ENCODE data around the gene CCDC85B. TPM values are rescaled to one million over a fixed set of nuclear protein-coding genes. Genes with fewer than 3 reads are reported as not detected.

The CCDC85B gene
- polyA plus RNA-seq, 3 donors from 2014 or later, result 62.9 to 159 (median 142) TPM

GRCh38 chr11:65868076-65868667 lies 22.3 kb upstream of the CCDC85B start:
- no peak for DNase-seq
- H3K4me3 Mint-ChIP-seq, result no peak overlapping the region
- H3K9me3 Mint-ChIP-seq, result no peaks in the 10 kb centered on the region
- H3K27ac Mint-ChIP-seq, result peak overlapping the region in 1 of 6 donors; percentile 2
- H3K36me3 Mint-ChIP-seq, result peaks cover 0 to 7% (median 0%) of the 10 kb centered on the region in 3 donors
- peaks cover 14 to 27% of the 10 kb centered on the region in 2 donors for H3K4me1 Mint-ChIP-seq
- H3K27me3 Mint-ChIP-seq (ENCODE audit: low read depth in 3 of 3), result peaks cover 0 to 5% (median 2%) of the 10 kb centered on the region in 3 donors

GRCh38 chr11:65868907-65869306 lies 21.6 kb upstream of the CCDC85B start:
- Mint-ChIP-seq H3K4me1 (peaks cover 17 to 34% of the 10 kb centered on the region in 2 donors), H3K27ac (peak overlapping the region in 1 of 6 donors; percentile 24), H3K4me3 (no peak overlapping the region)

DNA sequence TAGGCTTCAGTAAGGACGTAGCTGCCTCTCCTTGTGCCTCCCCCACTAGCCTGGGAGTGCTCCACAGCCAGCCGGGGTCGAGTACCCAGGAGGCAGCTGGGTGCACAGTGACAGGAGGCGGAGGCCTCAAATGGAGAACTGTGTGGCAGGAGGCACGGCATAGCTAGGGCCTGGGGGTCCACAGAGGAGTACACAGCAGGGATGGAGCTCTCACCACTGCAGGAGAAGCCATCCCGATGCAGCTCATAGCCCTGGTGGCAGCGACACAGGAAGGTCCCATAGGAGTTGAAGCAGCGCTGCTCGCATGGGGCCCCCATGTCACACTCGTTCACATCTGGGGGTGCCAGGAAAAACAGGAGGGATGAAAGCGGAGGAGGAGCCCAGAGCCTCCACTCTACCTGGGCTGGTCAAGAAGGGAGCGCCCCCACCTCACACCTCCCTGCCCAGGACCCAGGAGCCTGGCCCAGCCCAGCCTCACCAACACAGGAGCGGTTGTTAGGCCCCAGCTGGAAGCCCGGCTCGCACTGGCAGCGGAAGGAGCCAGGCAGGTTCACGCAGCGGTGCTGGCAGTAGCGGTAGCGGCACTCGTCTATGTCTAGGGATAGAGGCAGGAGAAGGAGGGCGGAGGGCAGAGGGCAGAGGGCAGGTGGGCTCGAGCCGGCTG lies 20.7 kb upstream of the CCDC85B start:
- Mint-ChIP-seq H3K4me3 (no peak overlapping the region), H3K27me3 (ENCODE audit: low read depth in 3 of 3) (peaks cover 0 to 8% (median 0%) of the 10 kb centered on the region in 3 donors), H3K4me1 (peaks cover 17 to 35% of the 10 kb centered on the region in 2 donors), H3K36me3 (peaks cover 0 to 7% (median 0%) of the 10 kb centered on the region in 3 donors), H3K9me3 (no peaks in the 10 kb centered on the region), H3K27ac (peak overlapping the region in 1 of 6 donors; percentile 45)
- no peak for DNase-seq

More at GRCh38 chr11:65868907-65869306, 21.6 kb upstream of the CCDC85B start:
- Mint-ChIP-seq H3K9me3 (no peaks in the 10 kb centered on the region), H3K27me3 (ENCODE audit: low read depth in 3 of 3) (peaks cover 0 to 8% (median 0%) of the 10 kb centered on the region in 3 donors), H3K36me3 (peaks cover 0 to 7% (median 0%) of the 10 kb centered on the region in 3 donors)
- DNase-seq, result no peak

- peaks cover 0 to 4% (median 0%) of the 10 kb centered on the region in 3 donors for H3K36me3 Mint-ChIP-seq
- H3K27ac Mint-ChIP-seq, result peak overlapping the region in 5 of 6 donors; percentile 45 to 87 (median 74)
- peaks cover 17 to 35% of the 10 kb centered on the region in 2 donors for H3K4me1 Mint-ChIP-seq
- DNase-seq, result no peak
- peaks cover 0 to 8% (median 0%) of the 10 kb centered on the region in 3 donors for H3K27me3 Mint-ChIP-seq (ENCODE audit: low read depth in 3 of 3)
- peak overlapping the region in 3 of 5 donors; percentile 27 to 50 (median 46) for H3K4me3 Mint-ChIP-seq
- no peaks in the 10 kb centered on the region for H3K9me3 Mint-ChIP-seq
These were observed 20.2 kb upstream of the CCDC85B start for GRCh38 chr11:65870307-65870658.

DNA sequence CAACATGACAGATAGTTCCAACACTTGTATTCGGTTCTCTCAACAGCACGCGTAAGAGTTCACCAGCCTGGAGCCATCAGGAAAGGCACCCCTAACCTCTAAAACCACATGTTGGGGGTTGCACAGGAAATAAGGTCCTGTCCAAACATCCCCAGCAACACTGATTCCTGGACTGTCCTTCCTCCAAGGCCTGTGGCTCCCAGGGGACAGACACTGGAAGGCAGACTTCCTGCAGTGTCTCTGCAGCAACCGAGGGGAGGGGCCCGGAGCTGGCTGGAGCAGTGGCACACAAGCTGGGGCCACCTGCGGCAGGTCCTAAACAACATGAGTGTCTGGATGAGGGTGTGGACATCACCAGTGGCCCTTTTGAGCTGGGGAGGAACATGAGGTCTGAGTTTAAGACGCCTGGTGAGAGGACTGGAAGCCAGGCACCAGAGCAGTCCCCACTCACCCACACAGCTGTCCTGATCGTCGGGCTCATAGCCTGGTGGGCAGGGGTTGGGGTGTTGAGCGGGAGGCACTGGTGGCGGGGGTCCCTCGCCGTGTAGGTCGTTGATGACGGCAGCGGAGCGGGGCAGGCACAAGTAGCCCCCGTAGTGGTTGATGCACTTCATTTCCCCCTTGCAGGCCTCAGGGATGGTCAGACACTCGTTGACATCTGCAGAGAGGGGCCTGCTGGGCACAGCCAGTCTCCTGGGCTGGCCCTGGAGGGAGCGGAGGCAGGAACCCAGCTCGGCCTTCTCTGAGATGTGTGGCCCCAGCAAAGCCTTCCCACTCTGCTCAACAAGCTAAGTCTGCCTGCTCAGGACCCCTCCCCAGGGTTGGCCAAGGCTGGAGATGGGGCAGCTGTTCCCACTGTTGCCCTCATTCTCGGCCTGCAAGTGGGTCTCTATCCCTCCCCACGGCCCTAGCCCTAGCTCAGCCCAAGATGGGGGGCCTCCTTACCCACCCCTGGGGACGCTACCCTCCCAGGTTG lies 19.5 kb upstream of the CCDC85B start:
- Mint-ChIP-seq H3K4me1 (peaks cover 17 to 35% of the 10 kb centered on the region in 2 donors), H3K27ac (peak overlapping the region in 5 of 6 donors; percentile 51 to 87 (median 74))

GRCh38 chr11:65871811-65872548 lies 18.5 kb upstream of the CCDC85B start:
- Mint-ChIP-seq H3K4me3 (peak overlapping the region; percentile 42 to 53 (median 42)), H3K36me3 (peaks cover 0 to 4% (median 0%) of the 10 kb centered on the region in 3 donors), H3K27me3 (ENCODE audit: low read depth in 3 of 3) (peaks cover 0 to 8% (median 0%) of the 10 kb centered on the region in 3 donors), H3K4me1 (peaks cover 17 to 42% of the 10 kb centered on the region in 2 donors), H3K9me3 (no peaks in the 10 kb centered on the region), H3K27ac (peak overlapping the region in 4 of 6 donors; percentile 20 to 76 (median 33))
- DNase-seq, result no peak

More for the DNA sequence above, 19.5 kb upstream of the CCDC85B start:
- Mint-ChIP-seq H3K27me3 (ENCODE audit: low read depth in 3 of 3) (peaks cover 0 to 8% (median 0%) of the 10 kb centered on the region in 3 donors), H3K9me3 (no peaks in the 10 kb centered on the region), H3K36me3 (peaks cover 0 to 4% (median 0%) of the 10 kb centered on the region in 3 donors), H3K4me3 (peak overlapping the region in 4 of 5 donors; percentile 42 to 53 (median 48))
- DNase-seq, result no peak

- H3K9me3 Mint-ChIP-seq, result no peaks in the 10 kb centered on the region
- H3K36me3 Mint-ChIP-seq, result no peaks in the 10 kb centered on the region
- H3K27ac Mint-ChIP-seq, result peak within 1 kb of the TSS; percentile 76 to 92 (median 86)
- H3K4me3 Mint-ChIP-seq, result peak within 1 kb of the TSS; percentile 77 to 94 (median 89)
- peaks cover 0 to 8% (median 0%) of the 10 kb centered on the region in 3 donors for H3K27me3 Mint-ChIP-seq (ENCODE audit: low read depth in 3 of 3)
- H3K4me1 Mint-ChIP-seq, result peaks cover 23 to 45% of the 10 kb centered on the region in 2 donors
- no peak for DNase-seq
These were observed 17.7 kb upstream of the CCDC85B start, which contains the start of gene EFEMP2 for GRCh38 chr11:65872586-65873317. EFEMP2 (minus strand) TSS chr11:65872800; CDS start chr11:65872354, 446 bp downstream.

GRCh38 chr11:65873318-65874156 lies 16.9 kb upstream of the CCDC85B start:
- Mint-ChIP-seq H3K27me3 (ENCODE audit: low read depth in 3 of 3) (peaks cover 0 to 10% (median 0%) of the 10 kb centered on the region in 3 donors), H3K9me3 (no peaks in the 10 kb centered on the region), H3K27ac (peak overlapping the region; percentile 70 to 92 (median 86)), H3K36me3 (no peaks in the 10 kb centered on the region), H3K4me3 (peak overlapping the region; percentile 77 to 94 (median 89)), H3K4me1 (peaks cover 31 to 51% of the 10 kb centered on the region in 2 donors)
- DNase-seq, result peak; percentile 96 to 98 (median 98)

GRCh38 chr11:65879617-65880016 lies 10.9 kb upstream of the CCDC85B start, which contains the start of gene CTSW:
CTSW (plus strand) TSS chr11:65879837; CDS start chr11:65879855, 18 bp downstream.
- Mint-ChIP-seq H3K27me3 (ENCODE audit: low read depth in 3 of 3) (peaks cover 0 to 8% (median 7%) of the 10 kb centered on the region in 3 donors), H3K9me3 (no peaks in the 10 kb centered on the region), H3K4me3 (peak within 1 kb of the TSS; percentile 87 to 97 (median 95)), H3K4me1 (peaks cover 65 to 69% of the 10 kb centered on the region in 2 donors), H3K36me3 (peaks cover 0 to 12% (median 0%) of the 10 kb centered on the region in 3 donors), H3K27ac (peak within 1 kb of the TSS; percentile 94 to 98 (median 96))
- DNase-seq, result peak; percentile 54 to 77 (median 74)

DNA sequence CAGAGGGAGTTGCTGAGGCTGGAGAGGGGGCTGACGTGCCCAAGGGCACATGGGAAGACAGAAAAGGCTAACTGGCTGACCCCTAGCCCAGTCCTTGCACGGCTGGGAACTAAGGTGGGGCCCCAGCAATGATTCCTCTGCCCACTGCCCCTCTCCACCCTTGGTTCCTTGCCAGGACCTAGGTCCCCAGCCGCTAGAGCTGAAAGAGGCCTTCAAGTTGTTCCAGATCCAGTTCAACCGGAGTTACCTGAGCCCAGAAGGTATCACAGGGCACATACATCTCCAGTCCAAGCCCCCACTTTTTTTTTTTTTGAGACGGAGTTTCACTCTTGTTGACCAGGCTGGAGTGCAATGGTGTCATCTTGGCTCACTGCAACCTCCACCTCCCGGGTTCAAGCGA lies 10.4 kb upstream of the CCDC85B start:
- peak overlapping the region; percentile 87 to 97 (median 95) for H3K4me3 Mint-ChIP-seq
- DNase-seq, result no peak
- no peaks in the 10 kb centered on the region for H3K9me3 Mint-ChIP-seq
- H3K4me1 Mint-ChIP-seq, result peaks cover 69 to 73% of the 10 kb centered on the region in 2 donors
- H3K27me3 Mint-ChIP-seq (ENCODE audit: low read depth in 3 of 3), result peaks cover 0 to 8% (median 8%) of the 10 kb centered on the region in 3 donors
- H3K27ac Mint-ChIP-seq, result peak overlapping the region; percentile 94 to 98 (median 96)
- H3K36me3 Mint-ChIP-seq, result peaks cover 0 to 14% (median 0%) of the 10 kb centered on the region in 3 donors

- DNase-seq, result peak; percentile 60 to 73 (median 65)
- no peaks in the 10 kb centered on the region for H3K9me3 Mint-ChIP-seq
- peaks cover 75 to 76% of the 10 kb centered on the region in 2 donors for H3K4me1 Mint-ChIP-seq
These were observed 9.5 kb upstream of the CCDC85B start for GRCh38 chr11:65880844-65881421.

More at GRCh38 chr11:65880844-65881421, 9.5 kb upstream of the CCDC85B start:
- peak overlapping the region; percentile 94 to 98 (median 96) for H3K27ac Mint-ChIP-seq
- H3K4me3 Mint-ChIP-seq, result peak overlapping the region; percentile 87 to 97 (median 95)
- peaks cover 0 to 8% (median 8%) of the 10 kb centered on the region in 3 donors for H3K27me3 Mint-ChIP-seq (ENCODE audit: low read depth in 3 of 3)
- peaks cover 0 to 14% (median 0%) of the 10 kb centered on the region in 3 donors for H3K36me3 Mint-ChIP-seq

Data from immature natural killer cell (primary cell).